Esophagus squamous epithelium (tissue), 4 donors: ENCODE data around the gene SPEF2.

ENCODE experiments used
- CTCF ChIP-seq, 6 experiments: fragments of 450-650 bp in 4 of 6; fragments of 200-600 bp in 2 of 6; sonication (generic) in 2 of 6; IDR thresholded peaks; one replicate each; pipeline ENCODE4 v1.5.1; 2016 to 2019; ENCODE audit warnings: antibody characterized with exemption in 6 of 6, mild to moderate bottlenecking in 4 of 6, moderate library complexity in 4 of 6
- POLR2A ChIP-seq, 4 donors: fragments of 450-650 bp; IDR thresholded peaks; one replicate each; pipeline ENCODE4 v1.6.1; 2017; ENCODE audit warnings: antibody characterized with exemption in 4 of 4, mild to moderate bottlenecking in 4 of 4, moderate library complexity in 3 of 4

DNA sequence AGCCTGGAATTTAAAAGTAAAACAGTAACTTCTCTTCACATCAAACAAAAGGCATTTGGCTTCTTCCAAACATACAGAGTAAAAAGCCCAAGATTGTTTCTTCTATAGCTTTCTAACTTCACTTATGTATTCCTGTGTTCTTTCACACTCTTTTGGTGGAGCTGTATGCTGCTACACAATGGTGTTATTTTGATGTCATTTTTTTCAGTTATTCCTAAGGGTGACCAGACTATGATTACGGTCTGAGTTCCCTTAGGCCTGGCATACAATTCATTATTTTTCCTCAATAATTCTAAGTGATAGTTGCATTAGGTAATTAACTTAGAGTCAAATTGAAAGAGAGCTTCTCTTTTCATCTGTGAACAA is 172.8 kb downstream of the SPEF2 start:
- TF ChIP-seq CTCF (IDR thresholded peaks at IDR 0.05): no peak
- no peak for TF ChIP-seq POLR2A (IDR thresholded peaks at IDR 0.05)
